Lung (tissue), 12 donors: ENCODE measurements around the gene H3-3A. TPM values are rescaled to one million over a fixed set of nuclear protein-coding genes. Genes with fewer than 3 reads are reported as not detected.

Experiments used
- ATAC-seq: fragments of 200-7000 bp; cut with Tn5 transposase; one replicate; pipeline ENCODE4 v1.9.1; 2020; ENCODE audit warnings: moderate number of reproducible peaks; ENCODE audit not compliant: insufficient read depth, low FRiP score
- DNase-seq, 3 donors: peaks; one replicate each; pipeline ENCODE4 v3.0.0-alpha.2; 2013 to 2017
- H3K27ac ChIP-seq, 2 donors: one replicate each; pipeline ENCODE4 v1.5.1; 2013; ENCODE audit warnings: mild to moderate bottlenecking in 2 of 2, moderate library complexity in 2 of 2, control low read depth in 1 of 2, inconsistent platforms in 1 of 2, low read depth in 1 of 2, low read length in 1 of 2
- H3K27me3 ChIP-seq, 3 donors: one replicate each; pipeline ENCODE4 v1.5.1; 2013; ENCODE audit warnings: low read length in 2 of 3; ENCODE audit not compliant: control insufficient read depth in 3 of 3, insufficient read depth in 3 of 3
- H3K36me3 ChIP-seq, 4 donors: one replicate each; pipeline ENCODE4 v1.5.1; 2013; ENCODE audit warnings: low read length in 4 of 4, mild to moderate bottlenecking in 1 of 4, moderate library complexity in 1 of 4; ENCODE audit not compliant: control insufficient read depth in 4 of 4, insufficient read depth in 4 of 4
- H3K4me1 ChIP-seq, 5 donors: one replicate each; pipeline ENCODE4 v1.5.1; 2013; ENCODE audit warnings: low read length in 5 of 5, mild to moderate bottlenecking in 2 of 5, moderate library complexity in 1 of 5; ENCODE audit not compliant: control insufficient read depth in 5 of 5, insufficient read depth in 5 of 5
- H3K4me3 ChIP-seq: one replicate; pipeline ENCODE4 v1.5.1; 2013; ENCODE audit warnings: mild to moderate bottlenecking, control low read depth, moderate library complexity
- H3K9ac ChIP-seq, 2 donors: one replicate each; pipeline ENCODE4 v1.5.1; 2013; ENCODE audit warnings: low read length in 2 of 2, control low read depth in 1 of 2; ENCODE audit not compliant: insufficient read depth in 1 of 2
- H3K9me3 ChIP-seq, 4 donors: one replicate each; pipeline ENCODE4 v1.5.1; 2013; ENCODE audit warnings: low read length in 3 of 4, mild to moderate bottlenecking in 1 of 4, moderate library complexity in 1 of 4; ENCODE audit not compliant: control insufficient read depth in 4 of 4, insufficient read depth in 3 of 4
- WGBS, 2 donors: extraction: QIAGEN DNeasy Blood & Tissue Kit; methylation state at CpG; one replicate each; pipeline ENCODE4 v1.1.7; 2013; 5-methylcytosine and 5-hydroxymethylcytosine counted together
- polyA plus RNA-seq, 2 donors: library from polyadenylated mRNA; stranded (reverse); fragments of 200-250 nt; gene quantifications; one replicate each; pipeline ENCODE4 v1.2.1, GENCODE V29; 2013
- total RNA-seq, 2 donors: library from RNA; depleted of rRNA in 1 of 2; stranded (reverse); fragments of >200 nt in 1 of 2; gene quantifications; one replicate each; pipeline ENCODE4 v1.2.1, GENCODE V29; 2014 to 2021
- TF ChIP-seq, protein P1 (sequence below): IDR thresholded peaks from 2 replicates; pipeline ENCODE4 v1.5.1; 2012; ENCODE audit warnings: mild to moderate bottlenecking; ENCODE audit errors: control extremely low read depth, extremely low read depth
- donor health status: control.
- donor health status: control.
- donor health status: Bipolar disorder and iron deficiency.
- donor health status: healthy.
- donor health status: DM: yes; HTN: yes; CAD: no.

H3-3A gene
- total and polyA plus RNA-seq, 4 donors: 404 to 1,014 (median 655) TPM

DNA sequence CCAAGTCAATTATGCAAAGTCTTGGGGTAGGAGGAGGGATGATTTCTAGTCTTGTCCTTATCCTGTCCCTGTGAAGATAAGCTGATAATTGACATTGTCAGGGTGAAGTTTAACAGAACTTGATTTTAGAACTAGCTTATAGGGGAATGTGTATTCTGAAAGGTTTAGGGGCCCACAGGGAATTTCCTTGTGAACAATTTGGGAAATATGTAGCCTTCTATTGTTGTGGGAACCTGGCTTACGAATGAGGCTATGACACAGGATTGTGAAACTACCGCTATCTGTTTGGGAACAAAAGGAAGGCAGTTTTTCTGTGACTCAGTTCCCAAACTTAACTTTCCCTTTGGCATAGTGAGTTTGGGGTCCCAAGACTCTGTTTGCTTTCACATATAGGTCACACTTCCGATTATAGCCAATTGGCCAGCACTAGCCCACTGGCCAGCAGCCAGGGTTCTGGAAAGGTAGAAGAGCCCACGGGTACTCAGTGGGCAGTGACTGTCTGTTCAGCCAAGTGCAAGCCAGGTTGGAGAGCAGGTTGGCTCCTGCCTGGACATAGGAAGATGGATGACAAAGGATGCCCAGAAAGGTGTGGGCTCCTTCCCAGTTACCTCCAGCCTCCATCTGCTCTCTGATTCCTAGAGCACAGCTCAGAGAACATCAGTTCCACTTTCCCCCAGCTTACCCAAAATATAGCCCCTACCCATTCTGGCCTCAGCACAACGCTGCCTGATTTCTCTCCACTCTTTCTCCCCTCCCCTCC lies 35.5 kb downstream of the H3-3A start:
- DNase-seq: no peak
- Histone ChIP-seq H3K36me3 (no peaks in the 10 kb centered on the region), H3K9me3 (no peaks in the 10 kb centered on the region), H3K27me3 (peaks cover 0 to 26% (median 11%) of the 10 kb centered on the region in 3 donors), H3K27ac (no peak overlapping the region), H3K4me3 (no peak overlapping the region), H3K4me1 (peaks cover 0 to 13% (median 0%) of the 10 kb centered on the region in 5 donors), H3K9ac (no peak overlapping the region)
- TF ChIP-seq, protein P1, sequence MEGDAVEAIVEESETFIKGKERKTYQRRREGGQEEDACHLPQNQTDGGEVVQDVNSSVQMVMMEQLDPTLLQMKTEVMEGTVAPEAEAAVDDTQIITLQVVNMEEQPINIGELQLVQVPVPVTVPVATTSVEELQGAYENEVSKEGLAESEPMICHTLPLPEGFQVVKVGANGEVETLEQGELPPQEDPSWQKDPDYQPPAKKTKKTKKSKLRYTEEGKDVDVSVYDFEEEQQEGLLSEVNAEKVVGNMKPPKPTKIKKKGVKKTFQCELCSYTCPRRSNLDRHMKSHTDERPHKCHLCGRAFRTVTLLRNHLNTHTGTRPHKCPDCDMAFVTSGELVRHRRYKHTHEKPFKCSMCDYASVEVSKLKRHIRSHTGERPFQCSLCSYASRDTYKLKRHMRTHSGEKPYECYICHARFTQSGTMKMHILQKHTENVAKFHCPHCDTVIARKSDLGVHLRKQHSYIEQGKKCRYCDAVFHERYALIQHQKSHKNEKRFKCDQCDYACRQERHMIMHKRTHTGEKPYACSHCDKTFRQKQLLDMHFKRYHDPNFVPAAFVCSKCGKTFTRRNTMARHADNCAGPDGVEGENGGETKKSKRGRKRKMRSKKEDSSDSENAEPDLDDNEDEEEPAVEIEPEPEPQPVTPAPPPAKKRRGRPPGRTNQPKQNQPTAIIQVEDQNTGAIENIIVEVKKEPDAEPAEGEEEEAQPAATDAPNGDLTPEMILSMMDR: no peak
- ATAC-seq: no peak
- 69 to 80% methylated on average over 5 of the region's 5 CpGs for WGBS, 2 donors

DNA sequence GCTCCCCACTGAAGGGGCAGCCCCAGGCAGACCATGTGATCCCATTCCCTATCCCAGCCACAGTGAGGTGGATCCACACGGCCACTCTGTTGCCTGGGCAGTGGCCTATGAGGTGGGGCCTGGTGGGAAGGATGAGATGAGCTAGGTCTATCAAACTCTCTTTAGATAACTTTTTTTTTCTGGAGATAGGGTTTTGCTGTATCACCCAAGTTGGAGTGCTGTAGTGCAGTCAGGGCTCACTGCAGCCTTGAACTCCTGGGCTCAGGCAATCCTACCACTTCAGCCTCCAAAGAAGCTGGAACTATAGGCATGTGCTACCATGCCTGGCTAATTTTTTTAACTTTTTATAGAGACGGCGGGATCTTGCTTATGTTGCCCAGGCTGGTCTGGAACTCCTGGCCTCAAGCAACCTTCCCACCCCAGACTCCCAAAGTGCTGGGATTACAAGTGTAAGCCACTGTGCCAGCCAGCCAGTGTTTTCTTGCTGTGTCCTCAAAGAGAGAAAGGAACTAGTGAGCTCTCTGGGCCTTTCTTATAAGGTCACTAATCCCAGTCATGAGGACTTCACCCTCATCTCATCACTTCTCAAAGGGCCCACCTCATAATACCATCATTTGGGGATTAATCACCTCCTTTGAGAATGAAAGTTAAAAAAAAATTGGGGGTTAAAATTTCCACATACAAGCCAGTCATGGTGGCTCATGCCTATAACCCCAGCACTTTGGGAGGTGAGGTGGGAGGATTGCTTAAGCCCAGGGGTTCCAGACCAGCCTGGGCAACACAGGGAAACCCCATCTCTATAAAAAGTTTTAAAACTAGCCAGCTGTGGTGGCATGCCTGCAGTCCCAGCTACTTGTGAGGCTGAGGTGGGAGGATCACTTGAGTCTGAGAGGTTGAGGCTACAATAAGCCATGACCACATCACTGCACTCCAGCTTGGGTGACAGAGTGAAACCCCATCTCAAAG lies 36.6 kb downstream of the H3-3A start:
- WGBS, 2 donors: 95 to 96% methylated on average over 3 of the region's 3 CpGs
- no peak for ATAC-seq
- Histone ChIP-seq H3K27ac (no peak overlapping the region), H3K36me3 (no peaks in the 10 kb centered on the region), H3K4me3 (no peak overlapping the region), H3K27me3 (peaks cover 0 to 26% (median 11%) of the 10 kb centered on the region in 3 donors), H3K9me3 (no peaks in the 10 kb centered on the region), H3K4me1 (peaks cover 0 to 10% (median 0%) of the 10 kb centered on the region in 5 donors), H3K9ac (no peak overlapping the region)
- DNase-seq: no peak
- TF ChIP-seq, protein P1: no peak

DNA sequence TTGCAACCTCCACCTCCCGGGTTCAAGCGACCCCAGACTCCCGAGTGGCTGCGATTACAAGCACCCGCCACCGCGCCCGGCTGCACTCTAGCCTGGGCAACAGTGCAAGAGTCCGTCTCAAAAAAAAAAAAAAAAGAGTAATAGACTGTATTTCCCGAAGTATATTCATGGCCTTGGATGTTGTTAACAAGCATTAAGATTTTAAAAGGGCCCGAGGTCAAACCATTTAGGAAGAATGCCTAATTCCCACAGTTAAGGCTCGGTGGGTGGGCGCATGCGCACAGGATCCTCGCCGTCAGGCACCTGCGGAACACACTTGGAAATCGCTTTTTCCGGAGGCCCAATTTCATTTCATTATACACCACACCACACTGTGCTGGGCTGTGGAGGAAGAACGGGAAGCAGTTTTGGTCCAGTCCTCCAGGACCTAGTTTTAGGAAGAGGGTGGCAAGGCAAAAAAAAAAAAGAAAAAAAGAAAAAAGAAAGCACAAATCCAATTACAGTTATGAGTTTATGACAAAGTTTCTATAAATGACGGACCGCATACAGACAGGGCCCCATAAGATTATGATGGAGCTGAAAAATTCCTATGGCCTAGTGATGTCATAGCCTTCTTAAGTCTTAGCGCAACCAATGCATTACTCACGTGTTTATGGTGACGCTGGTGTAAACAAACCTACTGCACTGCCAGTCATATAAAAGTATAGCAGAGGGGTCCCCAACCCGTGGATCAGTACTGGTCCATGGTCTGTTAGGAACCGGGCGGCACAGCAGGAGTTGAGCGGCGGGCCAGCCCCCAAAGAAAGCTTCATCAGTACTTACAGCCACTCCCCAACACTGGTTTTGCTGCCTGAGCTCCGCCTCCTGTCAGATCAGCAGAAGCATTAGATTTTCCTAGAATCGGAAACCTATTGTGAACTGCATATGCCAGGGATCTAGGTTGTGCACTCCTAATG lies 38.2 kb downstream of the H3-3A start:
- DNase-seq (peak in 1 of 3 donors; percentile 18), ATAC-seq (no peak)
- H3K27me3 ChIP-seq: peaks cover 0 to 26% (median 11%) of the 10 kb centered on the region in 3 donors
- peak overlapping the region; percentile 6 for H3K4me3 ChIP-seq
- no peak overlapping the region for H3K27ac ChIP-seq
- H3K36me3 ChIP-seq: no peaks in the 10 kb centered on the region
- 7 to 10% methylated on average over 32 of the region's 32 CpGs for WGBS, 2 donors
- H3K9me3 ChIP-seq: no peaks in the 10 kb centered on the region
- TF ChIP-seq, protein P1: no peak
- H3K9ac ChIP-seq: no peak overlapping the region
- peaks cover 0 to 10% (median 0%) of the 10 kb centered on the region in 5 donors for H3K4me1 ChIP-seq
